DND-41 (cell line): ENCODE data around the gene LIN54.

Experiments
- ATAC-seq: fragments of 200-7000 bp; cut with Tn5 transposase; 3 replicates; pipeline ENCODE4 v1.9.1; 2021; ENCODE audit warnings: low read depth; ENCODE audit not compliant: insufficient read depth
- DNase-seq: peaks from one replicate; pipeline ENCODE4 v3.0.0-alpha.2; 2020
- H2AFZ ChIP-seq: 2 replicates; pipeline ENCODE4 v1.6.0; 2012; ENCODE audit warnings: low read depth, low read length
- H3K27ac ChIP-seq: 2 replicates; pipeline ENCODE4 v1.5.1; 2012; ENCODE audit warnings: low read length, inconsistent platforms
- H3K27me3 ChIP-seq: fragments of 200-600 bp; sonication (generic); 2 replicates; pipeline ENCODE4 v1.6.0; 2012; ENCODE audit warnings: low read length, mild to moderate bottlenecking, inconsistent platforms; ENCODE audit not compliant: insufficient read depth, poor library complexity
- H3K36me3 ChIP-seq: 2 replicates; pipeline ENCODE4 v1.5.1; 2012; ENCODE audit warnings: low read length, inconsistent platforms; ENCODE audit not compliant: insufficient read depth
- H3K4me1 ChIP-seq: 2 replicates; pipeline ENCODE4 v1.5.1; 2012; ENCODE audit warnings: mild to moderate bottlenecking, low read length; ENCODE audit not compliant: insufficient read depth
- H3K4me2 ChIP-seq: 2 replicates; pipeline ENCODE4 v1.6.0; 2012; ENCODE audit warnings: mild to moderate bottlenecking, moderate library complexity, low read length, inconsistent platforms; ENCODE audit not compliant: insufficient read depth
- H3K4me3 ChIP-seq, 2 experiments: fragments of 200-600 bp in 1 of 2; shearing (Covaris generic) in 1 of 2; 2 replicates each; pipeline ENCODE4 v1.5.1; 2012 to 2016; ENCODE audit warnings: inconsistent platforms in 2 of 2, low read length in 2 of 2, mild to moderate bottlenecking in 2 of 2, low read depth in 1 of 2, moderate library complexity in 1 of 2
- H3K79me2 ChIP-seq: 2 replicates; pipeline ENCODE4 v1.6.0; 2012; ENCODE audit warnings: low read length, inconsistent platforms; ENCODE audit not compliant: insufficient read depth
- H3K9ac ChIP-seq: 2 replicates; pipeline ENCODE4 v1.6.0; 2012; ENCODE audit warnings: low read depth, mild to moderate bottlenecking, inconsistent platforms, low read length, moderate library complexity
- H3K9me3 ChIP-seq: 2 replicates; pipeline ENCODE4 v1.5.1; 2012; ENCODE audit warnings: low read length, moderate library complexity, mild to moderate bottlenecking, inconsistent platforms; ENCODE audit not compliant: insufficient read depth, severe bottlenecking
- H4K20me1 ChIP-seq: 2 replicates; pipeline ENCODE4 v1.6.0; 2012; ENCODE audit warnings: low read length; ENCODE audit not compliant: insufficient read depth
- EZH2 ChIP-seq: IDR thresholded peaks from 3 replicates; pipeline ENCODE4 v1.6.1; 2012; ENCODE audit warnings: borderline replicate concordance, low read depth, mild to moderate bottlenecking, moderate library complexity, low read length, inconsistent platforms; ENCODE audit not compliant: severe bottlenecking
- TF ChIP-seq, protein P1 (sequence below): IDR thresholded peaks from 2 replicates; pipeline ENCODE4 v1.5.1; 2012; ENCODE audit warnings: borderline replicate concordance, low read length, moderate library complexity, mild to moderate bottlenecking; ENCODE audit not compliant: poor library complexity, severe bottlenecking; ENCODE audit errors: extremely low read depth

LIN54 gene

GRCh38 chr4:82998898-82999297 is 11.7 kb downstream of the LIN54 start:
- Histone ChIP-seq H3K79me2 (peaks cover 96% of the 10 kb centered on the region), H3K9me3 (no peaks in the 10 kb centered on the region), H3K36me3 (peaks cover 8% of the 10 kb centered on the region), H4K20me1 (peaks cover 62% of the 10 kb centered on the region), H2AFZ (no peak overlapping the region), H3K4me2 (no peak overlapping the region), H3K4me3 (no peak overlapping the region), H3K4me1 (no peaks in the 10 kb centered on the region), H3K9ac (no peak overlapping the region), H3K27ac (no peak overlapping the region), H3K27me3 (no peaks in the 10 kb centered on the region)
- TF ChIP-seq, protein P1, sequence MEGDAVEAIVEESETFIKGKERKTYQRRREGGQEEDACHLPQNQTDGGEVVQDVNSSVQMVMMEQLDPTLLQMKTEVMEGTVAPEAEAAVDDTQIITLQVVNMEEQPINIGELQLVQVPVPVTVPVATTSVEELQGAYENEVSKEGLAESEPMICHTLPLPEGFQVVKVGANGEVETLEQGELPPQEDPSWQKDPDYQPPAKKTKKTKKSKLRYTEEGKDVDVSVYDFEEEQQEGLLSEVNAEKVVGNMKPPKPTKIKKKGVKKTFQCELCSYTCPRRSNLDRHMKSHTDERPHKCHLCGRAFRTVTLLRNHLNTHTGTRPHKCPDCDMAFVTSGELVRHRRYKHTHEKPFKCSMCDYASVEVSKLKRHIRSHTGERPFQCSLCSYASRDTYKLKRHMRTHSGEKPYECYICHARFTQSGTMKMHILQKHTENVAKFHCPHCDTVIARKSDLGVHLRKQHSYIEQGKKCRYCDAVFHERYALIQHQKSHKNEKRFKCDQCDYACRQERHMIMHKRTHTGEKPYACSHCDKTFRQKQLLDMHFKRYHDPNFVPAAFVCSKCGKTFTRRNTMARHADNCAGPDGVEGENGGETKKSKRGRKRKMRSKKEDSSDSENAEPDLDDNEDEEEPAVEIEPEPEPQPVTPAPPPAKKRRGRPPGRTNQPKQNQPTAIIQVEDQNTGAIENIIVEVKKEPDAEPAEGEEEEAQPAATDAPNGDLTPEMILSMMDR: no peak
- TF ChIP-seq EZH2: no peak
- DNase-seq: no peak
- no peak for ATAC-seq

- no peak overlapping the region for H3K4me3 ChIP-seq
- peaks cover 19% of the 10 kb centered on the region for H3K36me3 ChIP-seq
- no peak overlapping the region for H2AFZ ChIP-seq
- H3K4me1 ChIP-seq: peaks cover 9% of the 10 kb centered on the region
- H3K4me2 ChIP-seq: no peak overlapping the region
- H3K27ac ChIP-seq: no peak overlapping the region
- H3K27me3 ChIP-seq: no peaks in the 10 kb centered on the region
- peaks cover 50% of the 10 kb centered on the region for H4K20me1 ChIP-seq
- peaks cover 95% of the 10 kb centered on the region for H3K79me2 ChIP-seq
- TF ChIP-seq EZH2: no peak
- TF ChIP-seq, protein P1: no peak
- DNase-seq (no peak), ATAC-seq (no peak)
- H3K9me3 ChIP-seq: no peaks in the 10 kb centered on the region
- H3K9ac ChIP-seq: no peak overlapping the region
Measured at GRCh38 chr4:82994834-82995233, 15.8 kb downstream of the LIN54 start.

DNA sequence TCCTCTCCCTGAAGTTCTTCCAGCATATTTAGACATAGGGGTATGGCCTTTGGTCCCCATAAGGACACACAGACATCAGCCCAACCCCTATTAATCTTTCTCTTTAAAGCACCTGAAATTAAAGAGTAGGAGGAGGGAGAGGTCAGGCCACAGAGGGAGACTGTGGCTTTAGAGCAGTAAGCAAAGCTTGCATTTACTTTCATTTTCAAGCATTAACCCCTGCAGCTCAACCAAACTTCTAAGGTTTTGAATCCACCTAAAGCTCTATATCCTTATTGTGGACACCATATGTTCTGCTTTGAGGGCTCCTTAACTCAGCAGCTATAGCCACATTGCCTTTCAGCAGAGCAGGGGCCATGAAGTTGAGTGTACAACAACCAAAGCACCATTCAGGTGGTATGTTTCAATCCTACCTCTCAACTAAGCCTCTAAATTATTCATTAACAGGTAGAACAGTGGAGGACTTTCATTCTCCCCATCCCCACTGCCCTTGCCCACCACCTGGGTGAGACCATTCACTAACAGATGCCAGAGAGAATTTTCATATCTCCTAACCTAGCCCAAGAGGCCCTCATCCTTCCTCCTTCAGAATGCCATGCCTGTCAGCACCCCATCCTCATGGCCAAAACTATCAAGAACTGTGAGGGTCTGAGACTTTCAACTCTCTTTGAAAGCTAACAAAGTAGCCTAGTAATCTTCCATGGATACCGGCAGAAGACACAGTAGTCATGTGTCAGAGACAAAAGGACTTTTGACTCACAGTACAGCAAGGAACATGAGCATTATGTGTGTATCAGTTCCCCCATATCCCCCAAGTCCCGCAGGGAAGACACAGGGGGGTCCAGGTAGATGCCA is 20.8 kb downstream of the LIN54 start:
- peak; percentile 93 for ATAC-seq
- Histone ChIP-seq H3K27ac (peak overlapping the region; percentile 13), H4K20me1 (peaks cover 39% of the 10 kb centered on the region)

More for the DNA sequence above, 20.8 kb downstream of the LIN54 start:
- peak overlapping the region in 1 of 2 experiments; percentile 14; a peak in 1 of 4 replicates for H3K4me3 ChIP-seq
- peaks cover 11% of the 10 kb centered on the region for H3K36me3 ChIP-seq
- H3K79me2 ChIP-seq: peaks cover 95% of the 10 kb centered on the region
- peak overlapping the region; percentile 45 for H3K4me2 ChIP-seq
- DNase-seq: peak; percentile 29
- H3K4me1 ChIP-seq: peaks cover 17% of the 10 kb centered on the region
- H3K9ac ChIP-seq: no peak overlapping the region
- TF ChIP-seq EZH2: no peak
- TF ChIP-seq, protein P1: no peak
- H3K9me3 ChIP-seq: no peaks in the 10 kb centered on the region
- H3K27me3 ChIP-seq: no peaks in the 10 kb centered on the region
- H2AFZ ChIP-seq: no peak overlapping the region
